H9 (cell line): ENCODE data around the gene EHF. TPM values are rescaled to one million over a fixed set of nuclear protein-coding genes. Genes with fewer than 3 reads are reported as not detected.

Experiments
- DNase-seq: peaks from one replicate; pipeline ENCODE4 v3.0.0-alpha.2; 2017
- H2AFZ ChIP-seq: one replicate; pipeline ENCODE4 v1.6.1; 2013; ENCODE audit warnings: mild to moderate bottlenecking, low read length, control low read depth, moderate library complexity
- H2AK5ac ChIP-seq: 2 replicates; pipeline ENCODE4 v1.6.1; 2013; ENCODE audit warnings: low read length, control low read depth, mixed read lengths; ENCODE audit not compliant: insufficient read length
- H2BK120ac ChIP-seq: one replicate; pipeline ENCODE4 v1.6.1; 2013; ENCODE audit warnings: low read depth, mild to moderate bottlenecking, low read length, control low read depth, inconsistent platforms; ENCODE audit not compliant: poor library complexity, severe bottlenecking
- H2BK12ac ChIP-seq: 2 replicates; pipeline ENCODE4 v1.6.1; 2013; ENCODE audit warnings: low read length, control low read depth, mixed read lengths, low read depth; ENCODE audit not compliant: insufficient read length
- H2BK15ac ChIP-seq: 2 replicates; pipeline ENCODE4 v1.6.1; 2013; ENCODE audit warnings: low read depth, low read length, control low read depth
- H2BK20ac ChIP-seq: one replicate; pipeline ENCODE4 v1.6.1; 2013; ENCODE audit warnings: low read depth, mild to moderate bottlenecking, low read length, control low read depth, inconsistent platforms; ENCODE audit not compliant: poor library complexity, severe bottlenecking
- H2BK5ac ChIP-seq: 2 replicates; pipeline ENCODE4 v1.6.1; 2013; ENCODE audit warnings: low read length, control low read depth, mixed read lengths; ENCODE audit not compliant: insufficient read length
- H3K14ac ChIP-seq: 2 replicates; pipeline ENCODE4 v1.6.1; 2013; ENCODE audit warnings: low read length, control low read depth; ENCODE audit not compliant: insufficient read depth
- H3K18ac ChIP-seq: 2 replicates; pipeline ENCODE4 v1.6.1; 2013; ENCODE audit warnings: low read depth, mild to moderate bottlenecking, mixed read lengths, low read length, control low read depth; ENCODE audit not compliant: insufficient read length
- H3K23ac ChIP-seq: 2 replicates; pipeline ENCODE4 v1.6.1; 2013; ENCODE audit warnings: low read length, control low read depth, mixed read lengths, low read depth; ENCODE audit not compliant: insufficient read length
- H3K23me2 ChIP-seq: 2 replicates; pipeline ENCODE4 v1.6.1; 2013; ENCODE audit warnings: low read depth, mild to moderate bottlenecking, mixed read lengths, low read length, control low read depth; ENCODE audit not compliant: insufficient read length, poor library complexity, severe bottlenecking
- H3K27ac ChIP-seq: 2 replicates; pipeline ENCODE4 v1.5.1; 2013; ENCODE audit warnings: low read length, control low read depth, mixed read lengths, low read depth; ENCODE audit not compliant: insufficient read length
- H3K27me3 ChIP-seq: 2 replicates; pipeline ENCODE4 v1.6.1; 2013; ENCODE audit warnings: low read length, control low read depth, inconsistent platforms; ENCODE audit not compliant: insufficient read depth
- H3K4ac ChIP-seq: 2 replicates; pipeline ENCODE4 v1.6.1; 2013; ENCODE audit warnings: low read depth, mild to moderate bottlenecking, control low read depth, inconsistent platforms, low read length, moderate library complexity
- H3K4me1 ChIP-seq: 2 replicates; pipeline ENCODE4 v1.6.1; 2013; ENCODE audit warnings: low read length, control low read depth, inconsistent platforms; ENCODE audit not compliant: insufficient read depth
- H3K4me2 ChIP-seq: 2 replicates; pipeline ENCODE4 v1.6.1; 2013; ENCODE audit warnings: low read length, control low read depth, mixed read lengths; ENCODE audit not compliant: insufficient read length, insufficient read depth
- H3K56ac ChIP-seq: 2 replicates; pipeline ENCODE4 v1.6.1; 2013; ENCODE audit warnings: low read depth, mild to moderate bottlenecking, mixed read lengths, low read length, control low read depth; ENCODE audit not compliant: insufficient read length
- H3K79me1 ChIP-seq: 2 replicates; pipeline ENCODE4 v1.6.1; 2013; ENCODE audit warnings: low read depth, mild to moderate bottlenecking, moderate library complexity, low read length, control low read depth, inconsistent platforms; ENCODE audit not compliant: insufficient read depth, poor library complexity, severe bottlenecking
- H3K79me2 ChIP-seq: 2 replicates; pipeline ENCODE4 v1.6.1; 2013; ENCODE audit warnings: low read length, control low read depth, inconsistent platforms; ENCODE audit not compliant: insufficient read depth
- H3K9ac ChIP-seq: 2 replicates; pipeline ENCODE4 v1.6.1; 2013; ENCODE audit warnings: low read length, control low read depth, mixed read lengths; ENCODE audit not compliant: insufficient read length; ENCODE audit errors: extremely low read depth
- H3K9me3 ChIP-seq: one replicate; pipeline ENCODE4 v1.6.1; 2013; ENCODE audit warnings: low read depth, low read length, inconsistent platforms; ENCODE audit not compliant: control insufficient read depth
- H3T11ph ChIP-seq: one replicate; pipeline ENCODE4 v1.6.1; 2013; ENCODE audit warnings: mild to moderate bottlenecking, low read length, control low read depth, inconsistent platforms
- H4K20me1 ChIP-seq: one replicate; pipeline ENCODE4 v1.6.1; 2013; ENCODE audit not compliant: control insufficient read depth, insufficient read length, insufficient read depth
- H4K5ac ChIP-seq: 2 replicates; pipeline ENCODE4 v1.6.1; 2013; ENCODE audit warnings: low read depth, mild to moderate bottlenecking, mixed read lengths, low read length, control low read depth; ENCODE audit not compliant: insufficient read length
- H4K8ac ChIP-seq: replicated peaks from 2 replicates; pipeline ENCODE4 v1.6.1; 2013; ENCODE audit warnings: low read length, control low read depth, mixed read lengths, low read depth; ENCODE audit not compliant: insufficient read length
- H4K91ac ChIP-seq: 2 replicates; pipeline ENCODE4 v1.6.1; 2013; ENCODE audit warnings: low read depth, mild to moderate bottlenecking, moderate library complexity, mixed read lengths, low read length, control low read depth; ENCODE audit not compliant: insufficient read length
- H3K27ac Mint-ChIP-seq, 3 experiments: 2 replicates in 2 of 3; 3 replicates in 1 of 3; pipeline ENCODE4 v1.8.0; 2020 to 2021; ENCODE audit warnings: mixed read lengths in 3 of 3, mild to moderate bottlenecking in 1 of 3, moderate library complexity in 1 of 3
- H3K27me3 Mint-ChIP-seq: 2 replicates; pipeline ENCODE4 v1.8.0; 2021; ENCODE audit warnings: low read depth, mild to moderate bottlenecking, moderate library complexity, mixed read lengths
- H3K36me3 Mint-ChIP-seq, 3 experiments: 2 replicates in 2 of 3; 3 replicates in 1 of 3; pipeline ENCODE4 v1.8.0; 2020 to 2021; ENCODE audit warnings: low read depth in 3 of 3, mixed read lengths in 3 of 3; ENCODE audit not compliant: insufficient read depth in 1 of 3
- H3K4me1 Mint-ChIP-seq, 2 experiments: 2 replicates each; pipeline ENCODE4 v1.8.0; 2020; ENCODE audit warnings: mixed read lengths in 2 of 2
- H3K4me3 Mint-ChIP-seq, 2 experiments: 2 replicates in 1 of 2; 3 replicates in 1 of 2; pipeline ENCODE4 v1.8.0; 2020 to 2021; ENCODE audit warnings: mild to moderate bottlenecking in 2 of 2, mixed read lengths in 2 of 2, moderate library complexity in 1 of 2
- H3K9me3 Mint-ChIP-seq, 2 experiments: 2 replicates in 1 of 2; 3 replicates in 1 of 2; pipeline ENCODE4 v1.8.0; 2020; ENCODE audit warnings: mild to moderate bottlenecking in 2 of 2, mixed read lengths in 2 of 2, moderate library complexity in 1 of 2
- WGBS: extraction: QIAGEN DNeasy Blood & Tissue Kit; methylation state at CpG from one replicate; pipeline ENCODE4 v1.1.7; 2013; ENCODE audit warnings: missing lambda C conversion rate, low lambda C conversion rate, mixed read lengths; ENCODE audit not compliant: insufficient read length; ENCODE audit errors: extremely low coverage; 5-methylcytosine and 5-hydroxymethylcytosine counted together
- total RNA-seq: library from RNA; stranded (reverse); gene quantifications from 2 replicates; pipeline ENCODE4 v1.2.1, GENCODE V29; 2021
- TF ChIP-seq, protein P1 (sequence below): fragments of 200-600 bp; sonication (generic); conservative IDR thresholded peaks from 3 replicates; pipeline ENCODE4 v1.8.0; 2021; ENCODE audit warnings: antibody characterized with exemption, mild to moderate bottlenecking

EHF gene
- total RNA-seq, 1 experiment from 2014 or later: not detected

DNA sequence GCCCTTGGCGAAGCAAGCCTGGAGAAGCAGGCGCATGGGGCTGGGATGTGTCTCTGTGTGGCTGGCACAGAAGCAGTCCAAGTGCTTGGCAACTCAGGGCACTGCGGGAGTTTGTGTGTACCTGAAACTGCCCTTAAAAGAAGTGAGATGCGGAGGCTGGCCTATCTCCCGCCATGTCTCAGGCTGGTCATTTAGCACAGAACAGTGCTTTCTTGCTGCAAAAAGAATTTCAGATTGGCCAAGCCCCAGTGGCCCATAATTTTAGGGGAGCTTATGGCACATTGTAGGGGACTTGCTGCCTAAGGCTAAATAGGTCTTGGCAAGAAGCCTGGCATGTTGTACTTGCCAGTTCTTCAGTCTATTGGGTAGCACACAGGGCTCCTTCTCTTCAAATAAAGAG is 16.4 kb downstream of the EHF start:
- Histone ChIP-seq H3K4me1 (no peaks in the 10 kb centered on the region), H2AK5ac (no peak overlapping the region), H3K23me2 (no peaks in the 10 kb centered on the region), H2BK12ac (no peak overlapping the region), H2BK120ac (no peak overlapping the region), H3K18ac (no peak overlapping the region), H4K8ac (no peak overlapping the region), H3K56ac (no peak overlapping the region), H3T11ph (no peak overlapping the region), H4K20me1 (no peaks in the 10 kb centered on the region), H3K27me3 (no peaks in the 10 kb centered on the region), H2BK15ac (no peak overlapping the region; the same call in 1 of the 2 replicates), H2AFZ (no peak overlapping the region), H2BK20ac (no peak overlapping the region), H4K5ac (no peak overlapping the region), H3K9ac (no peak overlapping the region), H3K9me3 (no peaks in the 10 kb centered on the region), H4K91ac (no peak overlapping the region), H3K79me1 (no peaks in the 10 kb centered on the region), H3K4me2 (no peak overlapping the region), H3K4ac (no peak overlapping the region), H3K27ac (no peak overlapping the region), H3K23ac (no peak overlapping the region), H2BK5ac (no peak overlapping the region), H3K79me2 (no peaks in the 10 kb centered on the region), H3K14ac (no peak overlapping the region)
- Mint-ChIP-seq H3K4me1 (peaks cover 20 to 27% of the 10 kb centered on the region in 2 experiments), H3K9me3 (no peaks in the 10 kb centered on the region), H3K27ac (peak overlapping the region in 1 of 3 experiments; percentile 31; a peak in 1 of 7 replicates), H3K36me3 (no peaks in the 10 kb centered on the region), H3K4me3 (no peak overlapping the region), H3K27me3 (no peaks in the 10 kb centered on the region; the same call in 1 of the 2 replicates)
- DNase-seq: no peak
- no CpG with 5 or more reads among the region's 5 CpGs for WGBS
- TF ChIP-seq, protein P1, sequence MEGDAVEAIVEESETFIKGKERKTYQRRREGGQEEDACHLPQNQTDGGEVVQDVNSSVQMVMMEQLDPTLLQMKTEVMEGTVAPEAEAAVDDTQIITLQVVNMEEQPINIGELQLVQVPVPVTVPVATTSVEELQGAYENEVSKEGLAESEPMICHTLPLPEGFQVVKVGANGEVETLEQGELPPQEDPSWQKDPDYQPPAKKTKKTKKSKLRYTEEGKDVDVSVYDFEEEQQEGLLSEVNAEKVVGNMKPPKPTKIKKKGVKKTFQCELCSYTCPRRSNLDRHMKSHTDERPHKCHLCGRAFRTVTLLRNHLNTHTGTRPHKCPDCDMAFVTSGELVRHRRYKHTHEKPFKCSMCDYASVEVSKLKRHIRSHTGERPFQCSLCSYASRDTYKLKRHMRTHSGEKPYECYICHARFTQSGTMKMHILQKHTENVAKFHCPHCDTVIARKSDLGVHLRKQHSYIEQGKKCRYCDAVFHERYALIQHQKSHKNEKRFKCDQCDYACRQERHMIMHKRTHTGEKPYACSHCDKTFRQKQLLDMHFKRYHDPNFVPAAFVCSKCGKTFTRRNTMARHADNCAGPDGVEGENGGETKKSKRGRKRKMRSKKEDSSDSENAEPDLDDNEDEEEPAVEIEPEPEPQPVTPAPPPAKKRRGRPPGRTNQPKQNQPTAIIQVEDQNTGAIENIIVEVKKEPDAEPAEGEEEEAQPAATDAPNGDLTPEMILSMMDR: no peak
